ENCODE measurements around the gene MMEL1. TPM values are rescaled to one million over a fixed set of nuclear protein-coding genes. Genes with fewer than 3 reads are reported as not detected.
A peak's percentile ranks its signal among the peaks of the same experiment; 100 is the strongest.

Gene MMEL1
- total and polyA plus RNA-seq, 11 donors, result 0.30 to 2.6 (median 0.97) TPM; not detected in 5

GRCh38 chr1:2605509-2606395, 27.1 kb downstream of the MMEL1 start:
- 77 to 86% (median 80%) methylated on average over 19 to 48 of the region's 48 CpGs for WGBS, 4 donors
- peak in 1 of 5 donors; percentile 58 for DNase-seq
- Histone ChIP-seq H3K36me3 (no peaks in the 10 kb centered on the region), H3K4me1 (peaks cover 0 to 10% (median 2%) of the 10 kb centered on the region in 12 donors), H3K9me3 (peaks cover 0 to 3% (median 0%) of the 10 kb centered on the region in 12 donors), H3K27ac (no peak overlapping the region), H3K27me3 (peaks cover 0 to 37% (median 0%) of the 10 kb centered on the region in 9 donors), H3K4me3 (no peak overlapping the region)
- ATAC-seq, result no peak
- intact Hi-C loops (cut with DNase I), result no loop called here
- TF ChIP-seq CTCF (IDR thresholded peaks at IDR 0.05) (no peak), POLR2A (IDR thresholded peaks at IDR 0.05) (no peak)

- DNase-seq, result peak in 1 of 5 donors; percentile 53
- H3K36me3 ChIP-seq, result no peaks in the 10 kb centered on the region
- WGBS, 4 donors, result 59 to 72% (median 70%) methylated on average over 10 to 14 of the region's 14 CpGs
- H3K4me1 ChIP-seq, result peaks cover 0 to 10% (median 2%) of the 10 kb centered on the region in 12 donors
- intact Hi-C loops (cut with DNase I), result no loop called here
- TF ChIP-seq CTCF (IDR thresholded peaks at IDR 0.05) (no peak), POLR2A (IDR thresholded peaks at IDR 0.05) (no peak)
- no peak overlapping the region for H3K27ac ChIP-seq
- peaks cover 0 to 3% (median 0%) of the 10 kb centered on the region in 12 donors for H3K9me3 ChIP-seq
- H3K4me3 ChIP-seq, result no peak overlapping the region
- no peak for ATAC-seq
- H3K27me3 ChIP-seq, result peaks cover 0 to 35% (median 0%) of the 10 kb centered on the region in 9 donors
Measured at GRCh38 chr1:2604844-2605508, 27.8 kb downstream of the MMEL1 start.

- ATAC-seq (no peak), DNase-seq (peak in 2 of 5 donors; percentile 21 to 44)
- Histone ChIP-seq H3K9me3 (peaks cover 0 to 8% (median under 1%) of the 10 kb centered on the region in 12 donors), H3K4me3 (no peak overlapping the region), H3K27ac (no peak overlapping the region), H3K4me1 (peaks cover 0 to 10% (median 2%) of the 10 kb centered on the region in 12 donors), H3K27me3 (peaks cover 0 to 32% (median 0%) of the 10 kb centered on the region in 9 donors), H3K36me3 (no peaks in the 10 kb centered on the region)
- 75 to 82% (median 79%) methylated on average over 6 to 19 of the region's 19 CpGs for WGBS, 4 donors
- intact Hi-C loops (cut with DNase I), result no loop called here
- no peak for TF ChIP-seq CTCF (IDR thresholded peaks at IDR 0.05)
- no peak for TF ChIP-seq POLR2A (IDR thresholded peaks at IDR 0.05)
Measured at GRCh38 chr1:2604156-2604843, 28.5 kb downstream of the MMEL1 start.

Measured in heart left ventricle (tissue), 16 donors.